HEK293T (cell line): Measurements from ENCODE around the gene EXOC7.

Experiments
- ARNT ChIP-seq: fragments of 450-650 bp; IDR thresholded peaks from 2 replicates; pipeline ENCODE4 v1.6.1; 2017; ENCODE audit warnings: mild to moderate bottlenecking
- BHLHE40 ChIP-seq: fragments of 450-650 bp; IDR thresholded peaks from 2 replicates; pipeline ENCODE4 v1.6.1; 2016; ENCODE audit warnings: mild to moderate bottlenecking, moderate library complexity, borderline replicate concordance
- FOXM1 ChIP-seq: fragments of 450-650 bp; IDR thresholded peaks from 2 replicates; pipeline ENCODE4 v1.6.1; 2017; ENCODE audit warnings: mild to moderate bottlenecking, borderline replicate concordance
- HDGF ChIP-seq: fragments of 450-650 bp; IDR thresholded peaks from 2 replicates; pipeline ENCODE4 v1.6.1; 2017; ENCODE audit warnings: antibody characterized with exemption, borderline replicate concordance
- LEF1 ChIP-seq: fragments of 450-650 bp; IDR thresholded peaks from 2 replicates; pipeline ENCODE4 v1.6.1; 2017; ENCODE audit warnings: mild to moderate bottlenecking, borderline replicate concordance
- SP1 ChIP-seq: fragments of 450-650 bp; IDR thresholded peaks from 2 replicates; pipeline ENCODE4 v1.6.1; 2017
- ZNF384 ChIP-seq: fragments of 450-650 bp; IDR thresholded peaks from 2 replicates; pipeline ENCODE4 v1.6.1; 2016

- TF ChIP-seq BHLHE40 (no peak), ZNF384 (no peak), FOXM1 (no peak), SP1 (no peak), ARNT (no peak), LEF1 (no peak), HDGF (no peak)
Observed at GRCh38 chr17:76147211-76148014, 43.8 kb upstream of the EXOC7 start.
